Measurements from ENCODE around the gene WAPL. TPM values are rescaled to one million over a fixed set of nuclear protein-coding genes. Genes with fewer than 3 reads are reported as not detected.

Gene WAPL
- total and polyA plus RNA-seq, 2 of the 8 experiments (the other 6 are each of a cell fraction or from before 2014, with no cell fraction given) = 12.8 to 48.1 TPM

GRCh38 chr10:86439544-86439943 lies 82.0 kb downstream of the WAPL start:
- Histone ChIP-seq H3K23ac (ENCODE audit: insufficient read length) (no peak overlapping the region), H2BK12ac (ENCODE audit: low read depth, low read length) (no peak overlapping the region), H3K9ac (replicated peaks in 1 of 4; ENCODE audit: extremely low read depth in 1 of 4, low read depth in 3 of 4, low read length in 3 of 4) (no peak overlapping the region), H3K36me3 (ENCODE audit: control insufficient read depth in 2 of 4, insufficient read depth in 4 of 4, low read length in 3 of 4) (peaks cover 4 to 66% (median 27%) of the 10 kb centered on the region in 4 experiments), H4K8ac (ENCODE audit: extremely low read depth, insufficient read depth, low read length) (no peak overlapping the region), H3K56ac (replicated peaks; ENCODE audit: insufficient read length, low read depth, low read length) (no peak overlapping the region), H4K20me1 (replicated peaks in 1 of 2; ENCODE audit: control insufficient read depth in 1 of 2, insufficient read depth in 2 of 2, low read length in 2 of 2) (no peaks in the 10 kb centered on the region), H4K5ac (ENCODE audit: insufficient read length, low read depth, low read length) (no peak overlapping the region), H3K14ac (ENCODE audit: insufficient read length) (no peak overlapping the region), H4K91ac (replicated peaks; ENCODE audit: insufficient read length, low read length) (no peak overlapping the region), H2BK120ac (replicated peaks; ENCODE audit: low read depth, low read length) (no peak overlapping the region), H3K4ac (replicated peaks; ENCODE audit: insufficient read length, low read depth, low read length) (no peak overlapping the region), H2AFZ (ENCODE audit: low read length) (no peak overlapping the region), H3K4me3 (ENCODE audit: extremely low read depth in 1 of 4, insufficient read depth in 2 of 4, low read depth in 3 of 4, low read length in 4 of 4) (no peak overlapping the region), H3K18ac (ENCODE audit: extremely low read depth, low read length) (no peak overlapping the region), H3K79me2 (ENCODE audit: control insufficient read depth in 1 of 2, insufficient read depth in 2 of 2, low read length in 2 of 2) (no peaks in the 10 kb centered on the region), H3K9me3 (ENCODE audit: insufficient read depth in 2 of 2, low read depth in 1 of 2, low read length in 1 of 2) (no peaks in the 10 kb centered on the region), H3K79me1 (ENCODE audit: low read depth, low read length) (no peaks in the 10 kb centered on the region), H2BK15ac (ENCODE audit: low read length) (no peak overlapping the region), H3K23me2 (ENCODE audit: low read depth, low read length) (no peaks in the 10 kb centered on the region), H2BK5ac (ENCODE audit: low read depth, low read length) (no peak overlapping the region), H2BK20ac (ENCODE audit: low read length) (no peak overlapping the region), H3K27ac (ENCODE audit: low read depth, low read length) (no peak overlapping the region), H3K27me3 (replicated peaks in 1 of 4; ENCODE audit: control insufficient read depth in 3 of 4, extremely low read depth in 1 of 4, insufficient read depth in 3 of 4, low read length in 3 of 4) (no peaks in the 10 kb centered on the region), H3K4me2 (ENCODE audit: insufficient read depth in 1 of 2, low read depth in 2 of 2, low read length in 2 of 2) (no peak overlapping the region), H2AK5ac (ENCODE audit: low read depth, low read length) (no peak overlapping the region), H3K4me1 (replicated peaks in 1 of 4; ENCODE audit: control insufficient read depth in 3 of 4, insufficient read depth in 4 of 4, low read length in 3 of 4) (peaks cover 0 to 5% (median 0%) of the 10 kb centered on the region in 4 experiments; a peak in 1 of 7 replicates)
- CTCF ChIA-PET (ENCODE audit: partially characterized antibody) = interaction anchor here (0.5 to 0.9 kb wide), 2 partner anchors 145 to 627 kb away, joined by 3 to 5 read pairs; no protein-coding TSS in a partner anchor
- DNase-seq (ENCODE audit: low read depth in 1 of 2, low spot score in 2 of 2) (no peak), FAIRE-seq (no peak)
- TF ChIP-seq KDM1A (IDR thresholded peaks at IDR 0.05; ENCODE audit: borderline replicate concordance, low read length) = no peak
- TF ChIP-seq KDM5A (IDR thresholded peaks at IDR 0.05; ENCODE audit: low read length) = no peak
- TF ChIP-seq RNF2 (IDR thresholded peaks at IDR 0.05; ENCODE audit: borderline replicate concordance, low read depth, low read length, missing control alignments, poor library complexity, severe bottlenecking) = no peak
- TF ChIP-seq JUND (IDR thresholded peaks at IDR 0.05; ENCODE audit: low read length) = no peak
- no peak for TF ChIP-seq HDAC2 (IDR thresholded peaks at IDR 0.05; ENCODE audit: borderline replicate concordance in 1 of 2, low read depth in 2 of 2, low read length in 2 of 2)
- TF ChIP-seq SUZ12 (IDR thresholded peaks at IDR 0.05; ENCODE audit: low read length) = no peak
- TF ChIP-seq SRF (IDR thresholded peaks at IDR 0.05; ENCODE audit: low read depth, low read length) = no peak
- TF ChIP-seq CREB1 (IDR thresholded peaks at IDR 0.05) = no peak
- TF ChIP-seq SIN3A (conservative IDR thresholded peaks at IDR 0.05 in 1 of 2, IDR thresholded peaks at IDR 0.05 in 1 of 2; ENCODE audit: low read depth in 1 of 2, low read length in 2 of 2) = no peak
- TF ChIP-seq SP2 (IDR thresholded peaks at IDR 0.05; ENCODE audit: low read length) = no peak
- TF ChIP-seq RFX5 (IDR thresholded peaks at IDR 0.05; ENCODE audit: borderline replicate concordance, low read depth, low read length) = no peak
- TF ChIP-seq GABPA (IDR thresholded peaks at IDR 0.05; ENCODE audit: borderline replicate concordance, insufficient read depth, low read length) = no peak
- TF ChIP-seq POLR2AphosphoS5 (IDR thresholded peaks at IDR 0.05; ENCODE audit: low read depth, low read length) = no peak
- POLR2A ChIA-PET (ENCODE audit: partially characterized antibody) = interaction anchor here (0.8 kb wide), 2 partner anchors 10 to 40 kb away, joined by 3 read pairs; no protein-coding TSS in a partner anchor
- 27% methylated on average over 1 of the region's 1 CpG; no CpG with 5 or more reads in 1 of the 2 experiments for WGBS, 2 experiments (ENCODE audit: extremely low coverage in 1 of 2, insufficient coverage in 1 of 2, insufficient read length in 1 of 2, insufficient replicate concordance in 2 of 2, low coverage in 1 of 2, low lambda C conversion rate in 2 of 2, missing lambda C conversion rate in 1 of 2)

Measured in H1 (cell line).